Central memory CD8-positive, alpha-beta T cell (primary cell): ENCODE data around the gene PASK.
A peak's percentile ranks its signal among the peaks of the same experiment; 100 is the strongest.

ENCODE experiments used
- ATAC-seq: fragments of 150-1000 bp; cut with Tn5 transposase; replicated peaks from 2 replicates; pipeline ENCODE4 v1.10.0; 2022; ENCODE audit warnings: mild to moderate bottlenecking, moderate FRiP score, moderate number of reproducible peaks; ENCODE audit not compliant: poor library complexity, severe bottlenecking; ENCODE audit errors: extremely low read depth
- DNase-seq, 2 donors: peaks; one replicate each; pipeline ENCODE4 v3.0.0; 2021; ENCODE audit warnings: low spot score in 2 of 2
- H3K27ac Mint-ChIP-seq: one replicate; pipeline ENCODE4 v1.8.0; 2022; ENCODE audit warnings: low read depth, mild to moderate bottlenecking, moderate library complexity, mixed read lengths
- H3K27me3 Mint-ChIP-seq: one replicate; pipeline ENCODE4 v1.8.0; 2022; ENCODE audit warnings: mixed read lengths
- H3K36me3 Mint-ChIP-seq: one replicate; pipeline ENCODE4 v1.8.0; 2022; ENCODE audit warnings: mild to moderate bottlenecking, moderate library complexity, mixed read lengths; ENCODE audit not compliant: insufficient read depth
- H3K4me1 Mint-ChIP-seq: one replicate; pipeline ENCODE4 v1.8.0; 2022; ENCODE audit warnings: mixed read lengths
- H3K4me3 Mint-ChIP-seq: one replicate; pipeline ENCODE4 v1.8.0; 2022; ENCODE audit warnings: mild to moderate bottlenecking, moderate library complexity, mixed read lengths
- H3K9me3 Mint-ChIP-seq: one replicate; pipeline ENCODE4 v1.8.0; 2022; ENCODE audit warnings: mixed read lengths

Gene PASK

GRCh38 chr2:241071677-241072111, 77.6 kb downstream of the PASK start:
- H3K4me3 Mint-ChIP-seq: no peak overlapping the region
- peaks cover 7% of the 10 kb centered on the region for H3K4me1 Mint-ChIP-seq
- H3K36me3 Mint-ChIP-seq: peaks cover 11% of the 10 kb centered on the region
- no peaks in the 10 kb centered on the region for H3K27me3 Mint-ChIP-seq
- ATAC-seq (no peak), DNase-seq (no peak)
- no peaks in the 10 kb centered on the region for H3K9me3 Mint-ChIP-seq
- H3K27ac Mint-ChIP-seq: no peak overlapping the region

- H3K4me3 Mint-ChIP-seq: no peak overlapping the region
- DNase-seq (no peak), ATAC-seq (no peak)
- H3K27ac Mint-ChIP-seq: peak overlapping the region; percentile 83
- peaks cover 13% of the 10 kb centered on the region for H3K4me1 Mint-ChIP-seq
- H3K36me3 Mint-ChIP-seq: peaks cover 11% of the 10 kb centered on the region
- no peaks in the 10 kb centered on the region for H3K27me3 Mint-ChIP-seq
- H3K9me3 Mint-ChIP-seq: no peaks in the 10 kb centered on the region
These were observed 78.2 kb downstream of the PASK start for GRCh38 chr2:241070811-241071676.

DNA sequence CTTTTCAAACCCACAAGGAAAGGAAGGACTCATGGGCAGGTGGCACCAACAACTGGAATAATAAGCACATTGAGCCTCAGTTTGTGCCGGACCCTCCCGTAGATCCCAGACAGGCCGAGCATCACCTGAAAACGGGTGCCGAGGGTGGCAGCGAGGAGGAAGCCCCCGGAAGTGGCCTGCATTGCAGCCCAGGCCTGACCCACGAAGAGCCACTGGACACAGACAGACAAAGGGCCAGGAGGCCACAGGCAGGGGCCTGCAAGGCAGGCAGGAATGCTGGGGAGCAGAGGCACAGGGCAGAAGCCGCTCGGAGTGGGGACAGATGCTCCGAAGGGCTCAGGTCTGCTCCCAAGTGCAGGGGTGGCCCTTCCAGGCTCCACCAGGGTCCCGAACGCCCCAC, 78.9 kb downstream of the PASK start:
- peak in 1 of 2 donors; percentile 10 for DNase-seq
- H3K4me1 Mint-ChIP-seq: peaks cover 13% of the 10 kb centered on the region
- no peak overlapping the region for H3K4me3 Mint-ChIP-seq
- no peaks in the 10 kb centered on the region for H3K9me3 Mint-ChIP-seq
- no peak for ATAC-seq
- H3K27me3 Mint-ChIP-seq: no peaks in the 10 kb centered on the region
- H3K36me3 Mint-ChIP-seq: peaks cover 11% of the 10 kb centered on the region
- peak overlapping the region; percentile 83 for H3K27ac Mint-ChIP-seq

- Mint-ChIP-seq H3K9me3 (no peaks in the 10 kb centered on the region), H3K36me3 (peaks cover 6% of the 10 kb centered on the region), H3K4me1 (peaks cover 13% of the 10 kb centered on the region), H3K27me3 (no peaks in the 10 kb centered on the region), H3K4me3 (no peak overlapping the region), H3K27ac (peak overlapping the region; percentile 83)
- ATAC-seq: no peak
- peak in 1 of 2 donors; percentile 10 for DNase-seq
These were observed 79.4 kb downstream of the PASK start for GRCh38 chr2:241069821-241070281.

DNA sequence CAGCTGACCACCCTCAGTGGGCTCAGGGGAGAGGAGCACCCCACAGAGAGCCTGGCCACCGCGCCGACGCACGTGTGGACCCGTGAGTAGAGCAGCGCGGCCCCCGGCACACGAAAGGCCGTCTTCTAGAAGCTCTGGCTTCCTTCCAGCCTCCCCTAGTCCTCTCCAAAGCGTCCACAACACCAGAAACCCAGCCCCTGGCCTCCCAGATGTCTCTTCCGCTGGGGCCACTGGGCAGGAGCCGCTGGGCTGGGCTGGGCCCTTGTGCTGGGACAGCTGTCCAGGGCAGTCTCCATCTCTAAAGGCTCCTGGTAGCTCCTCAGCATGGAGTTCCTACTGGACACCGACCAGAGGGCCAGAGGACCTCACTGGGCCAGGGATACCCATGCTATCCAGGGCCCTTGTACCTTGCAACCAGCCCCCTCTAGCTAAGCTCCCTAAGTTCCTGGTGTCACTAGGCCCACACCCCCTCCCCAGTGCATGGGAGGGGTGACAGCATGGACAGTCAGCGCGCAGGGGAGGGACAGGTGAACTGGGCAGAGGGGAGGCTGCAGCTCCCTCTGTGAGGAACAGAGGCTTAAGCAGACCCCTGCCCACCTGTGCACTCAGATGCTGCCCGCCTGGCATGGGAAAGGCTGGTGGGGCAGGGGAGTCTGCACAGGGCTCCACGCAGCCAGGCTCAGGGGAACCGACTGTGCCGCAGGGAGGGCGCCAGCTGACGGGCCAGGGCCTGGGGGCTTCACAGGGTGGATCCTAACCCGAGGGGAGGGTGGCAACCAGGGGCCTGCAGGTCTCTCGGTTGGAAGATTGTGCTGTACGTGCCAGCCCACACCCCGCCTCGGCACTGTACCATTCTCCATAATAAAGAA, 80.1 kb downstream of the PASK start:
- Mint-ChIP-seq H3K9me3 (no peaks in the 10 kb centered on the region), H3K36me3 (peaks cover 4% of the 10 kb centered on the region), H3K27ac (no peak overlapping the region), H3K4me1 (peaks cover 16% of the 10 kb centered on the region), H3K27me3 (no peaks in the 10 kb centered on the region), H3K4me3 (no peak overlapping the region)
- DNase-seq (peak in 1 of 2 donors; percentile 5), ATAC-seq (no peak)

- no peak for ATAC-seq
- Mint-ChIP-seq H3K36me3 (peaks cover 5% of the 10 kb centered on the region), H3K27me3 (no peaks in the 10 kb centered on the region), H3K4me3 (no peak overlapping the region), H3K27ac (no peak overlapping the region), H3K9me3 (no peaks in the 10 kb centered on the region), H3K4me1 (peaks cover 19% of the 10 kb centered on the region)
- peak in 1 of 2 donors; percentile 11 for DNase-seq
These were observed 80.9 kb downstream of the PASK start for GRCh38 chr2:241068136-241068941.

- H3K27ac Mint-ChIP-seq: no peak overlapping the region
- H3K36me3 Mint-ChIP-seq: peaks cover 5% of the 10 kb centered on the region
- H3K4me3 Mint-ChIP-seq: no peak overlapping the region
- no peaks in the 10 kb centered on the region for H3K27me3 Mint-ChIP-seq
- ATAC-seq: no peak
- DNase-seq: peak in 1 of 2 donors; percentile 3
- peaks cover 19% of the 10 kb centered on the region for H3K4me1 Mint-ChIP-seq
- no peaks in the 10 kb centered on the region for H3K9me3 Mint-ChIP-seq
These were observed 81.7 kb downstream of the PASK start for GRCh38 chr2:241067501-241068135.

GRCh38 chr2:241066893-241067341, 82.4 kb downstream of the PASK start:
- Mint-ChIP-seq H3K27ac (no peak overlapping the region), H3K27me3 (no peaks in the 10 kb centered on the region), H3K4me1 (peaks cover 19% of the 10 kb centered on the region), H3K9me3 (no peaks in the 10 kb centered on the region), H3K4me3 (no peak overlapping the region), H3K36me3 (peaks cover 7% of the 10 kb centered on the region)
- ATAC-seq (no peak), DNase-seq (peak in 1 of 2 donors; percentile 11)

- H3K9me3 Mint-ChIP-seq: no peaks in the 10 kb centered on the region
- peaks cover 19% of the 10 kb centered on the region for H3K4me1 Mint-ChIP-seq
- peaks cover 7% of the 10 kb centered on the region for H3K36me3 Mint-ChIP-seq
- no peak overlapping the region for H3K4me3 Mint-ChIP-seq
- H3K27me3 Mint-ChIP-seq: no peaks in the 10 kb centered on the region
- ATAC-seq (no peak), DNase-seq (peak in 1 of 2 donors; percentile 11)
- H3K27ac Mint-ChIP-seq: no peak overlapping the region
These were observed 82.9 kb downstream of the PASK start for GRCh38 chr2:241066171-241066892.

DNA sequence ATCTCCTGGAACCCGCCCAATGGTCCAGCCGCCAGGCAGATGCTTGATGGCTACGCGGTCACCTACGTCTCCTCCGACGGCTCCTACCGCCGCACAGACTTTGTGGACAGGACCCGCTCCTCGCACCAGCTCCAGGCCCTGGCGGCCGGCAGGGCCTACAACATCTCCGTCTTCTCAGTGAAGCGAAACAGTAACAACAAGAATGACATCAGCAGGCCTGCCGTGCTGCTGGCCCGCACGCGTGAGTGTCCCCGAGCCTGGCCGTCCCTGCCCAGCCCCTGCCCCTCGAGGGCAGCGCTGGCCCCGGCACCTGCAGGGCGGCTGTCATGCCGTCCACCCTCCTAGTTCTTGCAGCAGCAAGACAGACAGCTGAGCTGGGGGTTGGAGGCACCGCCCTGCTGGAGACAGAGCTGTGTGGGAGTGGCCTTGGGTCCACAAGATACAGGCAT, 83.9 kb downstream of the PASK start:
- Mint-ChIP-seq H3K36me3 (peaks cover 3% of the 10 kb centered on the region), H3K4me1 (peaks cover 14% of the 10 kb centered on the region), H3K9me3 (no peaks in the 10 kb centered on the region), H3K27ac (no peak overlapping the region), H3K4me3 (no peak overlapping the region), H3K27me3 (no peaks in the 10 kb centered on the region)
- DNase-seq (peak in 1 of 2 donors; percentile 12), ATAC-seq (no peak)

GRCh38 chr2:241064802-241065354, 84.4 kb downstream of the PASK start:
- peaks cover 12% of the 10 kb centered on the region for H3K4me1 Mint-ChIP-seq
- H3K9me3 Mint-ChIP-seq: no peaks in the 10 kb centered on the region
- peaks cover 3% of the 10 kb centered on the region for H3K36me3 Mint-ChIP-seq
- H3K27me3 Mint-ChIP-seq: no peaks in the 10 kb centered on the region
- H3K4me3 Mint-ChIP-seq: no peak overlapping the region
- DNase-seq (peak in 1 of 2 donors; percentile 0), ATAC-seq (no peak)
- no peak overlapping the region for H3K27ac Mint-ChIP-seq
